Endothelial cell of umbilical vein (primary cell): ENCODE measurements around the gene CALY. TPM values are rescaled to one million over a fixed set of nuclear protein-coding genes. Genes with fewer than 3 reads are reported as not detected.

ENCODE experiments used
- BruUV-seq: library from RNA; stranded (reverse); fragments of 400-500 nt; replicated peaks from 2 replicates; lab custom pipeline; 2021; lab: Mats Ljungman, UMichigan
- CTCF ChIA-PET: fragments of 300-600, 350-600 bp; sonication (Branson Sonifier 250); formaldehyde crosslinking; loops from one replicate; lab custom pipeline; 2021; ENCODE audit warnings: antibody characterized with exemption, inconsistent platforms; lab: Charles Lee
- POLR2A ChIA-PET: fragments of 300-600, 350-600 bp; sonication (Branson Sonifier 250); formaldehyde crosslinking; loops from one replicate; lab custom pipeline; 2021; ENCODE audit warnings: antibody characterized with exemption, inconsistent platforms; lab: Charles Lee
- DNase-seq: peaks from one replicate; pipeline ENCODE4 v3.0.0-alpha.2; 2011; ENCODE audit warnings: low read depth, low spot score
- FAIRE-seq: peaks from 2 replicates; lab custom pipeline; 2011; peaks lifted over from hg19 to GRCh38; lab: Jason Lieb, UNC
- H2AFZ ChIP-seq: 2 replicates; pipeline ENCODE4 v1.6.0; 2012; ENCODE audit warnings: low read depth, low read length, control low read depth, inconsistent platforms
- H3K27ac ChIP-seq: 2 replicates; pipeline ENCODE4 v1.5.1; 2011; ENCODE audit warnings: low read depth, mild to moderate bottlenecking, control low read depth, low read length, moderate library complexity; ENCODE audit not compliant: insufficient read depth
- H3K27me3 ChIP-seq, 2 experiments: 2 replicates each; pipeline versions ENCODE4 v1.6.0 to v1.6.1; 2011; ENCODE audit warnings: low read length in 2 of 2, mixed read lengths in 1 of 2; ENCODE audit not compliant: control insufficient read depth in 2 of 2, insufficient read depth in 2 of 2
- H3K36me3 ChIP-seq, 2 experiments: 2 replicates in 1 of 2; 3 replicates in 1 of 2; pipeline ENCODE4 v1.5.1; 2011; ENCODE audit warnings: low read length in 2 of 2, mild to moderate bottlenecking in 1 of 2, moderate library complexity in 1 of 2; ENCODE audit not compliant: control insufficient read depth in 2 of 2, insufficient read depth in 2 of 2; ENCODE audit errors: extremely low read depth in 1 of 2
- H3K4me1 ChIP-seq: 3 replicates; pipeline ENCODE4 v1.5.1; 2011; ENCODE audit warnings: mild to moderate bottlenecking, low read length; ENCODE audit not compliant: control insufficient read depth, insufficient read depth; ENCODE audit errors: extremely low read depth
- H3K4me2 ChIP-seq: 2 replicates; pipeline ENCODE4 v1.6.1; 2011; ENCODE audit warnings: low read length, control low read depth, mixed read lengths; ENCODE audit not compliant: insufficient read depth
- H3K4me3 ChIP-seq, 3 experiments: fragments of 200-600 bp in 1 of 3; sonication (generic), shearing (Covaris generic) in 1 of 3; replicated peaks in 1 of 3; 2 replicates each; pipeline ENCODE4 v1.5.1; 2011 to 2016; ENCODE audit warnings: control low read depth in 3 of 3, low read length in 3 of 3, mild to moderate bottlenecking in 2 of 3, inconsistent platforms in 1 of 3, low read depth in 1 of 3, moderate library complexity in 1 of 3; ENCODE audit not compliant: insufficient read depth in 1 of 3
- H3K79me2 ChIP-seq: 2 replicates; pipeline ENCODE4 v1.6.0; 2012; ENCODE audit warnings: low read length, inconsistent platforms; ENCODE audit not compliant: control insufficient read depth, insufficient read depth
- H3K9ac ChIP-seq: replicated peaks from 2 replicates; pipeline ENCODE3; 2011; ENCODE audit warnings: low read length, control low read depth; ENCODE audit not compliant: insufficient read depth; ENCODE audit errors: extremely low read depth
- H3K9me1 ChIP-seq: replicated peaks from 3 replicates; pipeline ENCODE4 v1.6.0; 2011; ENCODE audit warnings: mild to moderate bottlenecking, low read length; ENCODE audit not compliant: control insufficient read depth, insufficient read depth; ENCODE audit errors: extremely low read depth
- H3K9me3 ChIP-seq: replicated peaks from 2 replicates; pipeline ENCODE4 v1.5.1; 2012; ENCODE audit warnings: low read length, inconsistent platforms; ENCODE audit not compliant: control insufficient read depth, insufficient read depth
- H4K20me1 ChIP-seq: replicated peaks from 2 replicates; pipeline ENCODE3; 2011; ENCODE audit warnings: mild to moderate bottlenecking, low read length; ENCODE audit not compliant: control insufficient read depth, insufficient read depth; ENCODE audit errors: extremely low read depth
- CTCF ChIP-seq, 2 donors: IDR thresholded peaks; 1 replicate in 1 of 2; 2 replicates in 1 of 2; pipeline ENCODE4 v1.5.1; 2011; ENCODE audit warnings: low read length in 2 of 2, mild to moderate bottlenecking in 2 of 2, moderate library complexity in 2 of 2, control low read depth in 1 of 2, inconsistent platforms in 1 of 2, low read depth in 1 of 2; ENCODE audit not compliant: insufficient read depth in 1 of 2; ENCODE audit errors: extremely low read depth in 1 of 2
- EZH2 ChIP-seq: IDR thresholded peaks from 2 replicates; pipeline ENCODE4 v1.6.1; 2012; ENCODE audit warnings: borderline replicate concordance, low read depth, mild to moderate bottlenecking, moderate library complexity, low read length, inconsistent platforms; ENCODE audit not compliant: severe bottlenecking
- FOS ChIP-seq: IDR thresholded peaks from 2 replicates; pipeline ENCODE4 v1.6.1; 2011; ENCODE audit warnings: mild to moderate bottlenecking, low read length, moderate library complexity, borderline replicate concordance; ENCODE audit not compliant: insufficient read depth
- GATA2 ChIP-seq: IDR thresholded peaks from 2 replicates; pipeline ENCODE4 v1.7.0; 2011; ENCODE audit warnings: low read depth, mild to moderate bottlenecking, moderate library complexity, mixed read lengths, low read length; ENCODE audit not compliant: insufficient read length, insufficient read depth
- JUN ChIP-seq: IDR thresholded peaks from 2 replicates; pipeline ENCODE4 v1.6.1; 2011; ENCODE audit warnings: borderline replicate concordance, low read depth; ENCODE audit not compliant: insufficient read length, insufficient read depth
- MAX ChIP-seq: IDR thresholded peaks from 2 replicates; pipeline ENCODE4 v1.6.1; 2011; ENCODE audit not compliant: insufficient read depth, insufficient read length
- MYC ChIP-seq: IDR thresholded peaks from one replicate; pipeline ENCODE4 v1.6.1; 2011; ENCODE audit warnings: mild to moderate bottlenecking, low read depth, low read length
- POLR2A ChIP-seq: IDR thresholded peaks from 2 replicates; pipeline ENCODE4 v1.6.1; 2012; ENCODE audit warnings: low read depth, mild to moderate bottlenecking, control low read depth, low read length
- POLR2AphosphoS5 ChIP-seq: IDR thresholded peaks from 2 replicates; pipeline ENCODE4 v1.6.1; 2012; ENCODE audit warnings: low read depth, mild to moderate bottlenecking, control low read depth, low read length, moderate library complexity; ENCODE audit not compliant: insufficient read depth
- dilution Hi-C: fragments of 300-500 bp; cut with MboI; formaldehyde crosslinking; loops from one replicate; pipeline ENCODE4 v1.15.0; 2019; ENCODE audit warnings: low sequenced_read_pairs; ENCODE audit not compliant: extremely low pct_ligation_motif_present
- intact Hi-C: fragments of 100-400 bp; cut with micrococcal nuclease; formaldehyde crosslinking; loops from one replicate; pipeline ENCODE4 v1.10.0; 2022
- polyA plus RNA-seq, 4 experiments: library from polyadenylated mRNA; depleted of rRNA in 3 of 4; stranded (reverse) in 3 of 4; unstranded in 1 of 4; fragments of >200 nt; gene quantifications; 2 replicates each; pipeline versions ENCODE4 v1.2.1 to v1.2.3, GENCODE V29; 2011 to 2012; ENCODE audit warnings: missing spikeins in 1 of 4
- total RNA-seq: library from RNA; stranded (reverse); gene quantifications from 2 replicates; pipeline ENCODE4 v1.2.3, GENCODE V29; 2021

The CALY gene
- total and polyA plus RNA-seq, 2 donors (not counting 3 experiments of a cell fraction or from before 2014, with no cell fraction given), result not detected

- intact Hi-C loops (no loop called here), dilution Hi-C loops (no loop called here)
- Histone ChIP-seq H3K9me3 (no peaks in the 10 kb centered on the region), H3K27ac (no peak overlapping the region), H4K20me1 (no peaks in the 10 kb centered on the region), H3K27me3 (no peaks in the 10 kb centered on the region), H3K4me1 (no peaks in the 10 kb centered on the region), H3K9ac (no peak overlapping the region), H2AFZ (no peak overlapping the region), H3K9me1 (no peaks in the 10 kb centered on the region), H3K36me3 (peaks cover 0 to 27% of the 10 kb centered on the region in 2 experiments), H3K4me2 (no peak overlapping the region), H3K79me2 (no peaks in the 10 kb centered on the region), H3K4me3 (no peak overlapping the region)
- FAIRE-seq (no peak), DNase-seq (no peak)
- BruUV-seq, result no TSS peak
- ChIA-PET POLR2A (no interaction called here), CTCF (no interaction called here)
- TF ChIP-seq MAX (no peak), CTCF (IDR thresholded peaks at IDR 0.05; ENCODE audit: extremely low read depth in 1 of 2, insufficient read depth in 1 of 2, low read depth in 1 of 2, low read length in 2 of 2) (no peak), EZH2 (no peak), POLR2AphosphoS5 (no peak), MYC (no peak), GATA2 (no peak), FOS (no peak), POLR2A (no peak), JUN (no peak)
Observed at GRCh38 chr10:133362846-133363245, 26.1 kb upstream of the CALY start.
